Astrocyte of the cerebellum (primary cell): ENCODE data around the gene CDH4.

ENCODE experiments used
- DNase-seq: peaks from one replicate; pipeline ENCODE4 v3.0.0-alpha.2; 2011; ENCODE audit warnings: low read depth
- H3K4me3 ChIP-seq: 2 replicates; pipeline ENCODE4 v1.5.1; 2011; ENCODE audit warnings: mild to moderate bottlenecking, low read depth, low read length, moderate library complexity
- CTCF ChIP-seq: IDR thresholded peaks from 2 replicates; pipeline ENCODE4 v1.5.1; 2012; ENCODE audit warnings: low read length, low read depth, moderate library complexity, mild to moderate bottlenecking; ENCODE audit errors: missing control alignments
- in situ Hi-C: cut with HindIII; loops from 2 replicates; pipeline ENCODE4 v1.10.0; 2017; ENCODE audit warnings: low sequenced_read_pairs

The CDH4 gene

GRCh38 chr20:61300709-61301108, 48.6 kb downstream of the CDH4 start:
- no peak for DNase-seq
- TF ChIP-seq CTCF: no peak
- in situ Hi-C loops: no loop called here
- H3K4me3 ChIP-seq: no peak overlapping the region

- no peak for TF ChIP-seq CTCF
- H3K4me3 ChIP-seq: no peak overlapping the region
- in situ Hi-C loops: no loop called here
- DNase-seq: no peak
Observed at GRCh38 chr20:61301711-61302525, 49.9 kb downstream of the CDH4 start.

- no peak for DNase-seq
- in situ Hi-C loops: no loop called here
Observed at GRCh38 chr20:61303217-61303616, 51.2 kb downstream of the CDH4 start.

GRCh38 chr20:61303675-61304074, 51.6 kb downstream of the CDH4 start:
- no peak overlapping the region for H3K4me3 ChIP-seq
- in situ Hi-C loops: no loop called here
- no peak for TF ChIP-seq CTCF
- DNase-seq: no peak

More at GRCh38 chr20:61303217-61303616, 51.2 kb downstream of the CDH4 start:
- no peak overlapping the region for H3K4me3 ChIP-seq
- TF ChIP-seq CTCF: no peak

- in situ Hi-C loops: no loop called here
- no peak for TF ChIP-seq CTCF
- H3K4me3 ChIP-seq: no peak overlapping the region
- no peak for DNase-seq
Observed at GRCh38 chr20:61304750-61305149, 52.7 kb downstream of the CDH4 start.

GRCh38 chr20:61306937-61307475, 54.9 kb downstream of the CDH4 start:
- no peak for DNase-seq
- no peak overlapping the region for H3K4me3 ChIP-seq
- in situ Hi-C loops: no loop called here
- no peak for TF ChIP-seq CTCF
